Tongue (tissue), 2 donors: ENCODE results near the gene FAM120A. TPM values are rescaled to one million over a fixed set of nuclear protein-coding genes. Genes with fewer than 3 reads are reported as not detected.

Source experiments
- DNase-seq: peaks from one replicate; pipeline ENCODE4 v3.0.0-alpha.2; 2015
- total RNA-seq: library from RNA; depleted of rRNA; stranded (reverse); fragments of >200 nt; gene quantifications from one replicate; pipeline ENCODE4 v1.2.3, GENCODE V29; 2014

The FAM120A gene
- total RNA-seq, 1 donor from 2014 or later = 111 TPM

DNA sequence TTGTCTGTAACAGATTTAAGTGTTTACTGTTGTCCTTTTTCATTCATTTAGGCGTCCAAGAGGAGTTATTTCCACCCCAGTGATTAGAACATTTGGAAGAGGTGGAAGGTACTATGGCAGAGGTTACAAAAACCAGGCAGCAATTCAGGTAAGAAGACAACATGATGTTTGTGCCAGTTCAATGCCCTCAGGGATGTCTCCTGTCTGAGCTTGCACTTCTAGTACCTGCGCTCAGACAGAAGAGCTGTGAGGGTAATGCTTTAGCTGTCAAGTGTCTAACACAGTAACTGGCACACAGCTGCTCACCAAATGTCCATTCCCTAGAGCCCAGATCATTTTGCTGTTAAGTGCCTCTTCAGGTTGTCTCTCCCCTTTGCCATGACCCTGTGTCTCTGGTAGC is 110.7 kb downstream of the FAM120A start:
- DNase-seq = no peak

- no peak for DNase-seq
These were observed 113.6 kb downstream of the FAM120A start for GRCh38 chr9:93565089-93565488.

GRCh38 chr9:93566408-93567270 is 115.2 kb downstream of the FAM120A start:
- peak; percentile 99 for DNase-seq

DNA sequence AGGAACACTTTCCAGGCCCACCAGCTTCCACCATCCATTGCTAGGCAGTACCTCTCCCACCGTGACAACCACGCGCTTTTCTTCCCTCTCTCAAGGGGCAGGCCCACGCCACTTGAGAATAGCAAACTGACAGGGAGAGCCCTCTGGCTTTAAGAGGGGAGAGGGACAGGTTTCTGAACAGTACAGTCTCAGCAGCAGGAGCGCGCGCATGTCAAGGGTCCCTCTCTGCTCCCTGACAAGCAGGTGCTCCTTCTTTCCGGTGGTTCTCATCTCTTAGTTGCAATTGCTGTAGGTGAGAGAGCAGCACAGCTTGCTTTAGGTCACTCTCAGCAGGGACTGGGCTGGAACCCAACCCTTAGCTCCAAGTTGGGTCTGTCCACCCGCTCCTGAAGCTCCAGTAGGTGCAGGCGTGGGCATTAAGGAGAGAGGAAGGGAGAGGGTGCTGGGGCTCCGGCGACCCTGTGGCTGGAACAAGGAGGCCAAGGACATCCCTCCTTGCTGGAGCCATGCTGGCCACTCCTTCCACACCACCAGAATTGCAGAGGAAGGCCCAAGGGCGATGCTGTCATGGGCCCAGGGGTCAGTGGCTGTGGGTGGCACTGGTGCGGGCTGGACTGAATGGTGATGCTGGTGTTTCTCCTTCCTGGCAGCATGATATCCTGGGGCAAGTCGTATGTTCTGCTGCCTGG is 115.9 kb downstream of the FAM120A start:
- DNase-seq = peak; percentile 43

GRCh38 chr9:93568169-93568568 is 116.7 kb downstream of the FAM120A start:
- no peak for DNase-seq

DNA sequence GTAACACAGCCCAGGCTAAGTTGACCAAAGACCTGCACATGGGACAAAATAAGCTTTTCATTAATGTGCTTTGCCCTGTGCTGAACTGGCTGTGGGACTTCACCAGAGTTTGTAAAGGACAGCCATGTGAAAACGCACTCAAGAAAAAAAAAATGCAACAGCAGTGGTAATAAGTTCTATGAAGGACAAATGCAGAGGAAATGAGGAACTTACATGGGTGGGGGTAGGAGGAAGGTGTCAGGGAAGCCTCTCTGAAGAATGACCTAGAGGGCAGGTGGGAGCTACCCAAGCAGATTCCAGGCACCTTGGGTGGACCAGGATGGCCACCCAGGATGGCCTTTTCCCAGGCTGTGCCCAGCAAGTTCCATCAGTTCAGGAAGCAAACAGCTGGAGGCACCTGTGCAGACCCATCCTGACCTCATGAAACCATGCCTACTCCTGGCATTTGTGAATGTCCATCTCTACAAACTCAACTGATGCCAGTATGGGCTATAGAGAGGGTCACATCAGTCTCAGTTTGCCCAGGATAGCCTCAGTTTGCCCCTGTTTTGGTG is 118.2 kb downstream of the FAM120A start:
- no peak for DNase-seq

DNA sequence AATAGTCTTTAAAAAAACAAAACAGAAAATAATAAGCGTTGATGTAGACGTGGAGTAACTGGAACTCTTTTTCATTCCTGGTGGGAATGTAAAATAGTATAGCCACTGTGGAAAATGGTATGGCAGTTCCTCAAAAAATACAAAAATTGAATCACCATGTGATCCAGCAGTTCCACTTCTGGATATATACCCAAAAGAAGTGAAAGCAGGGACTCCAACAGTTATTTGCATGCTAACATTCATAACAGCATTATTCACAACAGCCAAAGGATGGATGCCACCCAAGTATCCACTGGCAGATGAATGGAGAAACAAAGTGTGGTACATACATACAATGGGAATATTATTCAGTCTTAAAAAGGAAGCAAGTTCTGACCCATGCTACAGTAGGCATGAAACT is 120.7 kb downstream of the FAM120A start:
- DNase-seq = no peak

GRCh38 chr9:93572636-93573515 is 121.4 kb downstream of the FAM120A start:
- DNase-seq = no peak

GRCh38 chr9:93573516-93573828 is 122.0 kb downstream of the FAM120A start:
- no peak for DNase-seq

DNA sequence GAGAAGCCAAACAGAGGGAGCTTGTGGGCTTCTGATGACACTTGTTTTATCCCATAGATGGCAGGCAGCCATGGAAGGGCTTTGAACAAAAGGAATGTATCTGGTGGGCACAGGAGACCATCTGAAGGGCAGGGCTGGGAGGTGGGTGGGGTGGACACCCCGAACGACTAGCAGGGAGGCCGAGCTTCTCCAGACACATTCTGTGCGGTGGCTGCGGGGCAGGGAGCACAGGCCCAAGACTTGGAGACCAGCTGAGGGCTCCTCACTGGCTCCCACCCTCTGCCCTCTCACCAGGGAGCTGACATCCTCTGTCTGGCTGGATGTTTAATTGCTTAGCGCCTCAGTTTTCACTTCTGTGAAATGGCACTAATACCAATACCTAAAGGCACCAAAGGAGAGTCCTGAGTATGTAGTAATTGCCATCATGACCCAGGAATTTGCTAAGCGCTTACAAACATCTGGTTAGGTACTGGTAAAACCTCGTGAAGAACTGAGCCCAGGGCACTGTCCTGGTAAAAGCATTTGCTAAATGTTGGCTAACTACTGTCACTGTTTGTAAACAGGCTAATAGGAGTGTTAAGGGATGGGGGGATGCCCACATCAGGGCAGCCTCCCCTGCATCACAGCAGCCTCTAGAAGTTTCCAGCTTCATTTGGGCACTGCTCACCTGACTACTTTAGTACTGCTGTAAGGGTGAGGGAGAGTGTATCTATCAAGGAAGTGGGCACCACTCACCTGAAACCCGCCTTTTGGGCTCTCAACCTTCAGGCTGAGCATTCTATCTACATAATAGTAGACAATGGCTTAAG is 122.8 kb downstream of the FAM120A start:
- no peak for DNase-seq

DNA sequence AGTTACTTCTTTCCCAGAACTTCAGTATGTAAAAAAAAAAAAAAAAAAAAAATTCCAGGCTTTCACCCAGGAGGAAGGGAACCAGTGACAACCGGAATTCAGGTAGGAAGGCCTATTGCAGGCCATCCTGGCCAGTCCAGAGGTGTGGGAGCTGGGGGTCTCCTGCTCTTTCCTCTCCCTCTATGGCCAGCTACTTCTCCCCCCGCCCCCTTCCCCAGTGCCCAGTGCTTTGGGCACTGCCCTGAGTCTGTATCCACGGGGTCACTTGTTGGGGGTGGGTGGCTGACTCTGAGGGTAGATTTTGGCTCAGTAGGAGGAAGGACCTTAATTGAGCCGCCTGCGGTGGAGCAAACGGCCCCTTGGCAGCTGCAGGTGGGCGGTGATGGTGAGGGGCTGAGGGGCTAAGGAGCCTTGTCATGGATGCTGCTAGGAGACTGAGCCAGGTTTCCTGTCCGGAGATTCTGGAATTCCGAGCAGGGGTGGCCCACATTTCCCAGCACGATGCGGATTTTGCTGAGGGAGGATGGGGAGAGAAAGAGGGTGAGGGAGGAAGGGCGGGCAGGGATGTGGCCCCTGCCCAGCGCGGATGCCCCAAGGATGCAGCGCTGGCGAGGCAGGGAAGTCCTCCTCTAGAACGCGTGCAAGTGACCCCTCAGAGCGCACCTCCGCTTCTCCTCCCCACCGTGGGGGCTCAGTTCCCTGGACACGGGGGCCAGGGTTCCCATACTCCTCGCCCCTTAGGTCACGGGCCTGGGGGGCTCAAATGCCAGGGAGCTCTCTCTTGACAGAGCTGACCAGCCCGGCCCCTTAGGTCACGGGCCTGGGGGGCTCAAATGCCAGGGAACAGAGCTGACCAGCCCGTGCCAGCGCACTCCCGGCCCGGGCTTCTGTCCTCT is 123.7 kb downstream of the FAM120A start:
- DNase-seq = no peak

- peak; percentile 57 for DNase-seq
These were observed 124.3 kb downstream of the FAM120A start for GRCh38 chr9:93575796-93576257.

DNA sequence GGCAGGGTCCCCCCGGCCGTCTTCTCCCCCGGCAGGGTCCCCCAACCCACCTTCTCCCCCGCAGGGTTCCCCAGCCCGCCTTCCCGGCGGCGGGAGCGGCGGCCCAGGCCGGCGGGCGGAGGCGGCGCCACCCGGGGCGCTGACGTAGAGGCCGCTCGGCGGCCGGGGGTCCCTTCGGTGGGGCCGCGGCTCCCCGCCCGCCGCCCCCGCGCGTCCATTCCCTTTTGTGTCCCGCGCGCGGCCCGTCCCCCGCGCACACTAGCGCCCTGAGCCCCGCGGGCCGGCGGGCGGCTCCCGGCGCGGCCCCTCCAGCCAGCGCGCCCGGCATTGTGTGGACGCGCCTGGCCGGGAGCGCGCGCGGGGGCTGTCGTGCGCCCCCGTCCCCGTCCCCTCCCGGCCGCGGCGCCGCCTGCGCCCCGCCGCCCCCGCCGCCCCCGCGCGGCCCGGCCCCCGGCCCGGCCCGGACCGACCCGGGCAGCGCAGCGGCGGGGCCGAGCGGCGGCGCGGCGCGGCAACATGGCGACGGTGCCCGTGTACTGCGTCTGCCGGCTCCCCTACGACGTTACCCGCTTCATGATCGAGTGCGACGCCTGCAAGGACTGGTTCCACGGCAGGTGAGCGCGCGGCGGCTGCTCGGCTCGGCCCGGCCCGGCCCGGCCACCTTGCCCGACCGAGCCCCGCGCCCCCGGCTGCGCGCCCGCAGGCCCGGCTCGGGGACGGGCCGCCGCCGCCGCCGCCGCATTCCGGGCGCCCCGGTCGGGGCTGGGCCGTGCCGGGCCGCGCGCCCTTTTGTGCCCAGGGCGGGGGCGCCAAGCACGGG is 125.0 kb downstream of the FAM120A start, which contains the start of gene PHF2:
Gene PHF2, plus strand, starts transcription at position 327 of the 820 bp plus-strand sequence. Its CDS starts 190 bp downstream, at position 517.
- DNase-seq = peak; percentile 47

GRCh38 chr9:93577078-93577974 is 125.8 kb downstream of the FAM120A start:
- DNase-seq = peak; percentile 43

DNA sequence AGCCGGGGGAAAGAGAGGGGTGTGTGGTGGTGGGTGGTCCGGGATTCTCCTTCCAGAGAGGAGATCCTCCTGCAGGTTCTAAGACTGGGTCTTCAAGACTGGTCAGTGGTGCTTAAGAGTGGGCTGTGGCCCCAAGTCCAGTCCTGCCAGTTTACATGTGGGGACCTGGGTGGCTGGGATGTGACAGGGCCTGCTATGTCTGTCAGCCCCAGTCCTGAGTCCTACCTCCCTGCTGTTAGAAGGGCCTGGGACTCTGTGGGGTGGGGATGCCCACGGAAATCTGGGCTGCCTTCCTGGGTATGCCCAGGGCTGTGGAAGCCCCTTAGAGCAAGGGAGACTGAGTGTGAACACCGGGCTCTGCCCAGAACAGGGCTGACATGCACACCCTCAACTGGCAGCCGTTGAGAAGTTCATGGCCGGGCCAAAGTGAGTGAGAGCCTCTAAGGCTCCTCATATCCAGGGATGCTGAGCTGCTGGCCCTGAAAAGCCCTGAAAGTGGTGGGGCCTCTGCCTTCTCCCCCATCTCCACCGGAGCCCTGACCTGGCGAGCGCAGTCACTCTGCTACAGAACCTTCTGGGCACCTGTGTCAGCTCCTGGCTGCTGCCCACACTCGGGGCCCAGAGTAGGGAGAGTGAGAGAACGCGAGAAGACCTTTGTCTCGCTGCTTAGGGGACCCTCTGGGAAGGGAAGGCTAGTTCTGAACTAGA is 126.6 kb downstream of the FAM120A start:
- DNase-seq = no peak

- no peak for DNase-seq
These were observed 127.4 kb downstream of the FAM120A start for GRCh38 chr9:93578844-93579243.

DNA sequence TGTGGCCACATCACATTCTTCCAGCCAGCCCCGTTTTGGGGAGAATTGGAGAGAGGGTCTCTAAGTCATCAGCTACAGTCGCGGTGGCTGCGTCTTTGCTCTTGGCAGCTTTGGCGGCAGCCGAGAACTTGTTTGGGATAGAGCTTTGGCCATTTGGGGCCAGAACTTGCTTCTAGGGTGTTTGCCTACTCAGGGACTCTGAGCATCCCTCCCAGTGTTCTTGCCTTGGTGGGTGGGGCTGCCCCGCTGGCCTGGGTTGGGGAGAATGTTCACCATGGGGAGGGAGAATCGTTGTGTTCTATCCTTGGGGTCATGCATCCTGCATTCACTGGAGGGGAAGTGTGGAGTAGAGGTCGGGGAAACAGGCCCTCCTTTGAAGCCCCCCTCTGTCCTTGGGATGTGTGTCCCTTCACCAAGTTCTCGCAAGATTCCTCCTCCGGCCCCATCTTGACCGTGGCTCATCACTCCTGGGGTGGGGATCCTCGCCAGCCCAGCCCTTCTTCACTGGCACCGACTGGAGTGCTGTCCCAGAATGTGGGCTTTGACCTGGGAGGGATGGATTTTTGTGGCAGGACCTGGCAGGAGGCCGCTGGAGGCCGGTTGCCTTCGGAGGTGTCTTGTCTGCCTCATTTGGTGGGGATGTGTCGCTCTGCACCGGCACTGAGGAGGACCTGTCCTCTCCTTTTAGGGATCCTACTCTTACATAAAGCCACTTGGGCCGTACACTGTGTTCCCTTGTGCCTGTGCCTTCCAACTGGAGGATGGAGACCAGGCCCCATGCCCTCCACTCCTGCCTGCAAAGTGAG is 128.4 kb downstream of the FAM120A start:
- DNase-seq = no peak
